EL (cell line): Measurements from ENCODE around the gene MLN.

ENCODE experiments used
- DNase-seq: peaks from one replicate; pipeline ENCODE4 v3.0.0-alpha.2; 2016

Gene MLN, protein sequence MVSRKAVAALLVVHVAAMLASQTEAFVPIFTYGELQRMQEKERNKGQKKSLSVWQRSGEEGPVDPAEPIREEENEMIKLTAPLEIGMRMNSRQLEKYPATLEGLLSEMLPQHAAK

DNA sequence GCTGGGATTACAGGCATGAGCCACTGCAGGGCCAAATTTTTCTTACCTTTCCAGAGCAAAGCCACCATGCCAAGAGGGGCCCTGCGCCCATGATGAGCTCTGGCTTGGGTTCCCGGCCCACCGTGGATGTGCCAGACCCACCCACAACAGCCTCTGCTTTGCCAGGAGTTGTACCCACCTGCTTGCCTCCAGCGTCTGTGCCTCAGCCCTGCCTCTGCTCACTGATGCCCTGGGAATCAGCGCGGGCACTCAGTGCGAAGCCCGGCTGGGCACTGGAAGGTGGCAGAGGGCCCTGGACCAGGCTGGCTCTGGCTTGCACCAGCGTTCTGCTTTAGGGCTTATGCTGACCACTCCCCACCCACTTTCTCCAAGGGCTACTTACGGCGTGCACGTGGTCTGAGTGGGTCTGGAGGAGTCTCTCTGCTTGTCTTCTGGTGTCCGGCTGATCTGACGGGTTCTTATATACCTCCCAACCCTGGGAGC is at the start of gene MLN:
TSS of gene MLN (minus strand) at position 433 of the 483 bp plus-strand sequence. CDS start 2,840 bp downstream, outside the sequence.
- no peak for DNase-seq

DNA sequence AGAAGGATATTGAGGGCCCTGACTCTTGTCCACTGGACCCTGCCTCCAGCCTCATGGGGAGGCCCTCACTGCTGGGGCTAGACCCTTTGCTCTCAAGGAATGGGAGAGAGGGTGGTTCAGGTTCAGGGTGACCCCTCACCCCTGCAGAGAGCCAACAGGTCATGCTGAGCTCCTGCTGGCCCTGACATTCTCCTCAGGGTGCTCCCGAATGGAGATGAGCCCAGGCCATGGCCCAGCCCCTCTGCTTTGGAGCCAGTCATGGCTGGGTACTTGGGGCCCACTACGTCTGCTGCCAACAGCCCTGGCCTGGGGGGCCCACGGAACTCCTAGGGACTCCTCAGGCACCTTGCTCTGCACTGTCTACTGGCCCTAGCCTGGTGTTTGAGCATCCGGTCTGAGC is 49.2 kb upstream of the MLN start:
- no peak for DNase-seq

DNA sequence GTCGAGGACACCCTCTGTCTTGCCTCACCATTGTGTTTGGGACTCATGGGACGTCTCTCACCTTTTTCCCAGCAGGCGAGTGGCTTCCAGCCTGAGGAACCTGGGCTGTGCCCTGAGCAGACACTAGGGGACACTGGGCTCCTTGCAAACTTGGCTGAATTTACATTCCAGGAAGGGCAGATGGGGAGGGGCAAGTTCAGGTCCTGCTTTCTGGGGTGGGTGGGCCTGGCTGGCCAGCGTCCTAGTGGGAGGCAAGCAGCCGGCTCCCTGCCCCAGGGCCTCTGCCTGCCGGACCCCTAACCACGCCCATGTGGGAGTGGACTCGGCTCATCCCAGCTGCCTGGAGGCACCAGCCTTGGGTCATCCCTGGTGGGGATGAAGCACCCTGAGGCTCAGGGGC is 48.2 kb upstream of the MLN start:
- peak; percentile 20 for DNase-seq

DNA sequence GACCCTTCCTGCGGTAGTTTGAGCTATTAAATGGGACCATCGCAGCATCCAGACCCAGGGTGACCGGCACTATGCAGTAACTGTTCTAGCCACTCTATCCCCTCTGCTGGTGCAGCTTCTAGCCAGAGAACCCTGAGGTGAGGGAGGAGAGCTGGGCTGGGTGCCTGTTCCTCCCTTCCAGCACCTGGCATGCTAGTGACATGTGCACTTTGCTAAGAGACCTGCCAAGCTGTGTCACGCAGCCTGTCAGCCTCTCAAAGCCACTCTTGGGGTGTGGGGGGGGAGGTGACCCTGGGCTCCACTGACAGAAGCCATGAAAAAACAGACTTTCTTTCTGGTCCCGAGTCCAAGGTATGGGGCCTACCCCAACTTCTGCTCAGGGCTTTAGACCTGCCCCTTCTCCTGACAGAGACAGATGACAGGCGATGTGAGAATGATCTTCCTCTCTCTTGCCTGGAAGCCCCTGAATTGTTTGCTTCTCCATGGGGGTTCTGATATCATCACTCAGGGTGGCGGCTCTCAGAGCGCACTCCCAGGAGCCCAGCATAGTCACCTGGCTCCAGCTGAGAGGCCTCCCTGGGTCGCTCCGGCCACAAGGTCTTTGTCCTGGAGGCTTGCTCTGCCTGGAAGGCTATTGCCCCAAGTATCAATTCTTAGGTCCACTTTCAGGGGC is 47.2 kb upstream of the MLN start:
- no peak for DNase-seq

- DNase-seq: no peak
Observed at GRCh38 chr6:33850296-33850695, 46.5 kb upstream of the MLN start.

GRCh38 chr6:33849500-33850075 is 45.8 kb upstream of the MLN start:
- no peak for DNase-seq

GRCh38 chr6:33848484-33848883 is 44.7 kb upstream of the MLN start:
- no peak for DNase-seq

GRCh38 chr6:33847867-33848266 is 44.1 kb upstream of the MLN start:
- DNase-seq: no peak

DNA sequence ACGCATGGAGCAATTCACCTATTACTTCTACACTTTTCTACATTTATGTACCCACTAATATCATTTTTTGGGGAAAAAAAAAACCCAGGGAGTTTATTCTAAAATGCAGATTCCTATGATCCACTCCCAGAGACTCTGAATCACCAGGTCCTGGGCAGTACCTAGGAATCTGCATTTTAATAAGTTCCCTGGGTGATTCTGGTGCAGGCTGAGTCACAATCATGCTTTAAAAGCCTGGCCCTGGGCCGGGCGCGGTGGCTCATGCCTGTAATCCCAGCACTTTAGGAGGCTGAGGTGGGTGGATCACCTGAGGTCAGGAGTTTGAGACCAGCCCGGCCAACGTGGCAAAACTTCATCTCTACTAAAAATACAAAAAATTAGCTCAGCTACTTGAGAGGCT is 43.3 kb upstream of the MLN start:
- DNase-seq: no peak

DNA sequence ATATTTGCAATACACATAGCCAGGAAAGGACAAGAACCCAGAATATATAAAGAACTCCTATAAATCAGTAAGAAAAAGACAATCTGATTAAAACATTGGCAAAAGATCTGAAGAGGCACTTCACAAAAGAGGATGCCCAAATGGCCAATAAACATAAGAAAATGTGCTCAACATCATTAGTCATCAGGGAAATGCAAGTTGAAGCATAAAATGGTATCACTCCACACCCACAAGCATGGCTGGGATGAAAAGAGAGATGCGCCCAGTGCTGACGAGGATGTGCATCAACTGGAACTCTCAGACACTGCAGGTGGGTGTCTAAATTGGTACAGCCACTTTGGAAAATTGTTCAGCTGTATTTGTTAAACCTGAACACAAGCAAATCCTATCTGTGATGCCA is 42.4 kb upstream of the MLN start:
- DNase-seq: no peak

- DNase-seq: no peak
Observed at GRCh38 chr6:33845031-33845745, 41.4 kb upstream of the MLN start.

DNA sequence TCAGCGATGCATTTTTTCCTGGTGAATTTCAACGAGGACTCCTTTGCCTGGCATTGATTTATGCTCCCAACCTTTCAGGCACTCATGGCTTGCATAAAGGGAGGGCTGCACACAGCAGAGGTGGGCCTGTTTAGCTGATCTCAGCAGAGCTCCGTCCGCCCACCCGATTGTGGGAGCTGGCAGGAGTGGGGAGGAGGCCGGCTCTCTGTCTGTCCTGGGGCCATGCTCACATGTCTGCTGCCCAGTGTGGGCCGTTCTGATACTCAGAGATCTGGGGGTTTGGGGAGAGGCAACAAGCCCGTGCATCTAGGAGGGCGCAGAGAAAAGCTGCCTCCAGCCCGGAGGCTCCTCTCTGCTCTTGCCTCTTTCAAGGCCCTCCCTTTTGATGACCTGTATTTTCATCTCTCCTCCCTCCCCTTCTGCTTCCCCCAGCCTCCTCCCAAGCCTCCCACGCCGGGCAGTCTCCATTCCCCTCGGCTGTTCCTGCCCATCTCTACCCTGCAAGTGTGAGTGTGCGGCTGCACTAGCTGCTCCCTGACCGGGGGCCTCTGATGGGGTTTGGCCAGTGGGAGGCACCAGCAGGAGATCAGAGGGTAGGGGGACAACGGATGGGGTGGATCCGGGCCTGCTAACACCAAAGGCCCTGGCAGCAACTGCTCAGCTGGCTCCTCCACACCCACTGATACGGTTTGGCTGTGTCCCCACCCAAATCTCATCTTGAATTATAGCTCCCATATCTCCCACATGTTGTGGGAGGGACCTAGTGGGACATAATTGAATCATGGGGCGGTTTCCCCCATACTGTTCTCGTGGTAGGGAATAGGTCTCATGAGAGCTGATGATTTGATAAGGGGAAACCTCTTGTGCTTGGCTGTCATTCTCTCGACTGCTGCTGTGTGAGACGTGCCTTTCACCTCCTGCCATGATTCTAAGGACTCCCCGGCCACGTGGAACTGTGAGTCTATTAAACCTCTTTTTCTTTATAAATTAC is 39.6 kb upstream of the MLN start:
- DNase-seq: no peak

- no peak for DNase-seq
Observed at GRCh38 chr6:33841868-33842267, 38.1 kb upstream of the MLN start.

DNA sequence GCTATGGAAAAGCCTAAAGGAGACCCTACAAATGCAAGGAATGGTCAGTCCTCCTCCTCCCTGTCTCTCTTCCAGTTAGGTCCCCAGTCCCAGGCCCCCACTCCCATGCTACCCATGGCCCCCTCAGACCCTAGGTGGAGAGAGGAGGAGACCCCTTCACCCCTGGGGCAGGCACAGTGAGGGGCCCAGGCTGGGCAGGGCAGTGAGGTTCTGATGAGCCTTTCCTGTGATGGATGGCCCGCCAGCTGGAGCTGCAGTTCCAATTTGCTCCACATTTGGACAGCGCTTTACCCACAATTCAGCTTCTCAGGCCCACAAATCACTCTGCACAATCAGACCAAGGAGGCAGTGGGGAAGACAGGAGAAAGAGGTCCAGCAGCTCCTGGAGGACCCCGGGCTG is 37.3 kb upstream of the MLN start:
- DNase-seq: no peak

DNA sequence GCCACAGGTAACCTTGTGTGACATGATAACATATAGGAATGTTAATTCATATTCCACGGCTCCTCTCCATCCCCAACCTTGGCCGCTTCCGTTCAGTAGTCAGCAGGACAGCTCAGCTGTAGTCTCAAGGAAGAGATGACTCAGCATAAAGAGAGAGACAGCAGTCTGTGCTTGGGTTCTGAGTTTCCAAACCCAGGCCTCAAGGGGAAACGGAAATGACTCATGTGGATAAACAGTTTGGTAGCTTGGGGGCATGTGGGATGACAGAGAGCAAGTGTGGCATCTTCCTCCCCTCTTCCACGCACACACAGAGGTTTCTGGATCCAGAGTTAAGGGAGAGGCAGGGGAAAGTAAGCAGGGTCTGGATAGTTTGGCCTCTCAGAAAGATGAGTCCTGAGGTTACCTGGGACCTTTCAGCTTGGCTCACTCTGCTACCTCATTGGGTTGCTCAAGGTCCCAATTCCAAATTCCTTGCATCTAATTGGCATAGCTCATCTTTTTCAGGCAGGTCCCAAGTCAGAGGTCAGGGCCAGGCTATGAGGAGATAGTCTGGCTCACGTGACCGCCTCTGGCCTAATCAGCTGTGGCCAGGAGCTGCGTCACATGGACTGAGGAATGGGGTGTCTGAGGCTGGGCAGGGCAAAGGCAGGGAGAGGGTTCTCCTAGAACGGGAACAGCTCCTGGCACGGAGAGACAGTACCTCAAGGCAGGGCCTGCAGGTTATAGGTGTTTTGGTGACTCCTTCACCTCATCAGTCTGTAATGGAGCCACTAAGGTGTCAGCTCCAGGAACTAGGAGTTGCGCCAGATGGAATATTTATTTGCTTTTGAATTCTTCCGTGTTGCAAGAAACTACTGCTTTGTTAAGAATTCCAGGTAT is 36.5 kb upstream of the MLN start:
- peak; percentile 100 for DNase-seq

DNA sequence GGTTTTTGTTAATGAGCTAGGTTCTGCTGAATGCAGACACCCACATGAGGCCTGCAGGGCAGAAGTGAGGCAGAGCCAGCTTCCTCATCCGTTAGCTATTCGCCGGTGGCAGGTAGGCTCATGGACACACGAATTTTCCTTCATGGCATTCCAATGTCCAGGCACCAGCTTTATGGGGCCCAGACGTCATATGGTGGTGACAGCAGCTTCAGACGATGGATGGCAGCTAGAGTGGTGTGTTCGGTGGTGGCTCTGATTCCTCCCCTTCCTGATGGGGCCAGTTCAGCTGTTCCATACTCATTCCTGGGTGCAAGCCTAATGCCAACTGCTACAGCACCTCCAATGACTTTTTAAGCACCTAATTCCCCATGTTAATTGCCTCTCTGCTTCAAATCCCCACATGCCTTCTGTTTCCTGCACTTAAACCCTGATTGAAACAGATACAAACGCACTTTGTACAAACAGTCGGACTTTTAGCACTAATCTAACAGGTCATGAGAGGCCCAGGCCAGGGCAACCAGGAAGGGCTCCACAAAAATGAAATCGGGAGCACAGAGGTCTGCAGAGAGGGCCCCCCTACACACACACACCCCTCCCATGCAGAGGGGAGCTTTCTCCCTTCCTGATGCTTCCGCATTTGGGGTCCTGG is 35.7 kb upstream of the MLN start:
- no peak for DNase-seq

GRCh38 chr6:33838983-33839382 is 35.2 kb upstream of the MLN start:
- no peak for DNase-seq

DNA sequence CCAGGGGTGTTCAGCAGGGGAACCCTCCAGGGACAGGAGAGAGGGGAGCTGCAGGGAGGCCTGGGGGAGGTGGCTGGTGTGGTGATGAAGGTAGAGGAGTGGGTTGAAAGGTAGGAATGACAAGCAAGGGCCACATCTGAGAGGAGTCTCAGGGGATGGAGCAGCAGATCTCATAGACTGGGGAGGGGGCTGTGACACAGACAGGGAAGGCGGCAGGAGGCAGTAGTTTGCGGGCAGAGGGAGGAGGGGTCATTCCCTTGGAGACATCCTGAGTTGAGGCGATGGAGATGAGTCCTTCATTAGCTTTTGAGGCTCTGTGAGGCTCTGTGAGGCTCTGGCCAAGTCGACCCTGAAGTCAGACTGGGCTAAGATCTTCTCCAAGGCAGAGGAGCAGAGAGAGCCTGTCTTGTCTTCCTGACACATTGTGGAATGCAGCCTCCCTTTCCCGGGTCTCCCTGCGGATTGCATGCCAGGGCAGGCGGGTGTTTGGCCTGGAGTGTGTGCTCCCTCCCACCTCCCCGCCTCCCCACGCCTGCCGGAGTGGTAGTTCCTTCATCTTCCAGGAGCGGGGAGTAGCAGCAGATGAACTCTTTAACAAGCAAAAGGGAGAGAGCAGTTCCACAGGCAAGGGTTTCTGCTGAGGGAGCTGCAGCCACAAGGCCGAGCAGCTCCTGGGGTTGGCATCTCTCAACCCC is 34.3 kb upstream of the MLN start:
- peak; percentile 89 for DNase-seq

- no peak for DNase-seq
Observed at GRCh38 chr6:33836806-33837469, 33.1 kb upstream of the MLN start.
